Activated CD4-positive, alpha-beta T cell treated with anti-CD3 and anti-CD28 coated beads, Interleukin-2, amount 50 U/mL, for 16 hours (primary cell): Measurements from ENCODE around the gene GALNT11.
A peak's percentile ranks its signal among the peaks of the same experiment; 100 is the strongest.

Experiments used
- DNase-seq: peaks from one replicate; pipeline ENCODE4 v3.0.0-alpha.2; 2020

GALNT11 gene

GRCh38 chr7:152122540-152122939, 97.1 kb downstream of the GALNT11 start:
- no peak for DNase-seq

GRCh38 chr7:152126741-152127140, 101.3 kb downstream of the GALNT11 start:
- DNase-seq = no peak

DNA sequence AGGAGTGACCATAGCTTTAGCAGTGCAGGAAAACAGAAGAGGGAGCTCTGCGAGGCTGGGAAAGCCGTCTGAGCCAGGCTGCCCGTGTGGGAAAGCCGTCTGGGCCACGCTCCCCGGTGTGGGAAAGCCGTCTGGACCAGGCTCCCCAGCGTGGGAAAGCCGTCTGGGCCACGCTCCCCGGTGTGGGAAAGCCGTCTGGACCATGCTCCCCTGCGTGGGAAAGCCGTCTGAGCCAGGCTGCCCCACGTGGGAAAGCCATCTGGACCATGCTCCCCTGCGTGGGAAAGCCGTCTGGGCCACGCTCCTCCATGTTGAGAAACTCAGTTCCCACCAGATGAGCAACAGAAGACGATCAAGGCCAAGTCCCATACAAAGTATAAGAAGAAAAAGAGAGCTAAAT, 101.8 kb downstream of the GALNT11 start:
- DNase-seq = no peak

GRCh38 chr7:152128252-152128651, 102.8 kb downstream of the GALNT11 start:
- no peak for DNase-seq

GRCh38 chr7:152128741-152129461, 103.4 kb downstream of the GALNT11 start:
- DNase-seq = no peak

DNA sequence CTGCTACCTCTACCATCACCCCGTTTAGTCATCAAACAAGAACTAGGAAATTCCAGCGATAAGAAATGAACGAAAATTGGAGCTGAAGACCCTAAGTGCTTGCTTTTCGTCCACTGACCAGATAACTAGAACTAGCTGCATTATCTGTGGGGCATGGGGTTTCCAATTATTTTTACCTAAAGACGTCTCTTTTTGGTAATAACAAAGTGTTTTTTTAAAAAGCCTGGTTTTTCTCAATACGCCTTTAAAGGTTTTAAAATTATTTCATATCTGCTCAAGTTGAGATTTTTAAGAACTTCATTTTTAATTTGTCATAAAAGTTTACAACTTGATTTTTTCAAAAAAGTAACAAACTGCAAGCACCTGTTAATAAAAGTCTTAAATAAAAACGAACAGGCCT, 104.2 kb downstream of the GALNT11 start:
- no peak for DNase-seq

DNA sequence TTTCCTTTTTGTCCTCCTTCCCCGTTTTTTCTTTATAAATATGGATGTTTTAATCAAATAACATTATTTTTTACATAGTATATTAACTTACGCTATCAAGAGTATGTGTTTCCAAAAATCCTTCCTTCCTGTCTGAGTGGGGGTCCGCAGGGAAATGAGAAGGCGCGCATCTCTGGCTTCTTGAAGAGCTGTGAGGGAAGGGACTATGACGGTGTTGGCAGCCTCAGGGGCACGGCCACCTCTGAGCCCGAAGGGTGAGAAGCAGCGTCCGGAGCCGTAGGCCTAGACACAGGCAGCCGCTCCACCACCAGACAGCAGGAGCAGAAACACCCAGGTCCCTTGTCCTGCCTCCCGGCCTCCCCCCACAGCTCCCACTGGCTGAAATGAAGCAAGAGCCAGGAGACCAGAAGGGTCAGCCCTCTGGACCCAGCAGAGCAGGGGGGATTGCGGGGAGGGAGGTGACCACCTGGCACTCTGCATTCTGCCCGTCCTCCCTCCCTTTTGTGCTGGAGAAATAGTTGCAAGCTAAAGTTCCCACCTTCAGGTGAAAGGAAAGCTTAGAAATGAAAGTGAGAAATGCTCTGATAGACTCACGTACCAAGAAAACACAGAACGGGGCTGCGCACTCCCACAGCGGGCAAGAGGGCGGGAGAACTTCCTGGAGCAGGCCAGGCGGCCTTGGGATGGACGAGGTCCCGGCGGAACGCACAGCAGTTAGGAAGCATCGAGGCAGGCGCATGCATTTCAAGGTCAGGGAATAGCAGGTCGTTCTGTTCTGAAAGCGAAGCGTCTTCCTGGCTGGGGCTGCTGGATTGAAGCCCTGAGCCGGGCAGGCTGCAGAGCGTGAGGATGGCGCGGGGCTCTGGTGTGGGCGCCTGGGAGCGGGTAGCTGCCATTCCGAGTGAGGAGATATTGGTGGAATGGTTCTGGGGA, 105.5 kb downstream of the GALNT11 start:
- no peak for DNase-seq

GRCh38 chr7:152131981-152132494, 106.6 kb downstream of the GALNT11 start:
- DNase-seq = no peak

GRCh38 chr7:152132812-152133211, 107.3 kb downstream of the GALNT11 start:
- DNase-seq = no peak

DNA sequence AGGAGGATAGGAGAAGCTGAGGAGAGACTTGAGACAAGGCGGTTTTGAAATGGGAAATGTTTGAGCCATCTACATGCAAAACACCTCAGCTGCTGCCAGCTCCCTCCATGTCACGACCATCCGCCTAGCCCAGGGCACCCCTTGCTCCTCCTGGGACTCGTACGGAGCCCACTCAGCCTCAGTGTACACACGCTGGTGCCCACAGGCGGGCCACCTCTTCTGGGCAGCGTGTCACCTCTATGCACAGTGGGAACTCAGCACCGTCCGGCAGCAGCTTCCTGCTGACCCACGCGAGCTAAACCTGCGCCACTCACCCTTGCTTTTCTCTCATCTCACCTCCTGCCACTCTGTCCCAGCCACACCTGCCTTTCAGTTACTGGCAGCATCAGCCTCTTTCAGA, 108.3 kb downstream of the GALNT11 start:
- DNase-seq = no peak

GRCh38 chr7:152136686-152137085, 111.2 kb downstream of the GALNT11 start:
- no peak for DNase-seq

GRCh38 chr7:152137476-152138025, 112.1 kb downstream of the GALNT11 start:
- no peak for DNase-seq

- no peak for DNase-seq
Measured at GRCh38 chr7:152140067-152140466, 114.6 kb downstream of the GALNT11 start.

- no peak for DNase-seq
Measured at GRCh38 chr7:152140560-152140959, 115.1 kb downstream of the GALNT11 start.

GRCh38 chr7:152142976-152143595, 117.6 kb downstream of the GALNT11 start:
- DNase-seq = no peak

- peak; percentile 66 for DNase-seq
Measured at GRCh38 chr7:152144557-152145245, 119.2 kb downstream of the GALNT11 start.

- peak; percentile 43 for DNase-seq
Measured at GRCh38 chr7:152145853-152146466, 120.5 kb downstream of the GALNT11 start.

- no peak for DNase-seq
Measured at GRCh38 chr7:152148706-152149105, 123.2 kb downstream of the GALNT11 start.

GRCh38 chr7:152149363-152149762, 123.9 kb downstream of the GALNT11 start:
- DNase-seq = no peak

- DNase-seq = no peak
Measured at GRCh38 chr7:152152267-152152666, 126.8 kb downstream of the GALNT11 start.

DNA sequence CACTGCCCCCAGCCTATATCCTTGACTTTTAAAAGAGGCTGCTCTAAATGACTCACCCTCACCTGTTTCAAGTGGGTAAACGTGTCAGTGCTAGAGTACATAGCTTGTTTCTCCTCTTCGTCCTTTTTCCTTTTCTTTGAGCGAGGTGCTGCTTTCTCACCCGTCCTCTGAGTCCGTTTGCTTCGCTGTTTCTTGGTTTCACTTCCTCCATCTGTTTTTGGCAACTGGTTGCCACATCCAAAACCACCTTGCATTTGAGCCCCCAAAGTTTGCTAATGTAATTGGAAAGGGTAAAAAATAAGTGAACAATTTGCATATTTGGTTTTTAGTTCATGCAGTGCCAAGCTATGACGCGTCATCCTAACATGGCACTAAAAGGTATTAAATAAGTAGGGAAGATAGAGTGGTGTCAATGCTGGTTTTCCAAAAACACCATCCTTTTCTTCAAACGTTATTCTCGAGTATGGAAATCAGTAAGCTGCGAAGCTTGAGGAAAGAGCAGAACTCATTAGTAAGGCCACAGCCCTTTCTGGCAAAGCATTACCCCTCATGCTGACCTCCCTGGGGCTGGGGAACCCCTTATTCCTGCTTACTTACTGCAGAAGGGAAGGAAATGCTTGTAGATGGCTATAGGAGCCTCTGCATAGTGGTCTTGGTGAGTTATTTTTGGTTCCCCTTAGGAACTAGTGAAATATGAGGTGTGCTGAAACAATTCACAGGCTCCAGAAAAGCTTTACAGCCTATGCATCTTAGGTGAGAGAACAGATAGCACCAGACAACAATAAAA, 133.5 kb downstream of the GALNT11 start:
- DNase-seq = peak; percentile 17
